KOPT-K1 (cell line): ENCODE measurements around the gene ADAMTSL5.
"Not testable (repeated sequence)": the region's sequence is repeated elsewhere in the genome, so short reads cannot be mapped to it uniquely, and the experiment has no call there.

ENCODE experiments used
- H3K27ac ChIP-seq: fragments of 200-600 bp; sonication (generic); 2 replicates; pipeline ENCODE4 v1.5.1; 2016; ENCODE audit warnings: antibody characterized with exemption, mild to moderate bottlenecking, low read depth, low read length; ENCODE audit not compliant: poor library complexity, severe bottlenecking
- H3K36me3 ChIP-seq: fragments of 200-600 bp; sonication (generic); 2 replicates; pipeline ENCODE4 v1.5.1; 2017; ENCODE audit warnings: antibody characterized with exemption, mild to moderate bottlenecking, low read length, moderate library complexity; ENCODE audit not compliant: insufficient read depth
- H3K9me3 ChIP-seq: fragments of 200-600 bp; sonication (generic); 2 replicates; pipeline ENCODE4 v1.5.1; 2017; ENCODE audit warnings: antibody characterized with exemption, low read length, mild to moderate bottlenecking; ENCODE audit not compliant: insufficient read depth, poor library complexity, severe bottlenecking

The ADAMTSL5 gene

DNA sequence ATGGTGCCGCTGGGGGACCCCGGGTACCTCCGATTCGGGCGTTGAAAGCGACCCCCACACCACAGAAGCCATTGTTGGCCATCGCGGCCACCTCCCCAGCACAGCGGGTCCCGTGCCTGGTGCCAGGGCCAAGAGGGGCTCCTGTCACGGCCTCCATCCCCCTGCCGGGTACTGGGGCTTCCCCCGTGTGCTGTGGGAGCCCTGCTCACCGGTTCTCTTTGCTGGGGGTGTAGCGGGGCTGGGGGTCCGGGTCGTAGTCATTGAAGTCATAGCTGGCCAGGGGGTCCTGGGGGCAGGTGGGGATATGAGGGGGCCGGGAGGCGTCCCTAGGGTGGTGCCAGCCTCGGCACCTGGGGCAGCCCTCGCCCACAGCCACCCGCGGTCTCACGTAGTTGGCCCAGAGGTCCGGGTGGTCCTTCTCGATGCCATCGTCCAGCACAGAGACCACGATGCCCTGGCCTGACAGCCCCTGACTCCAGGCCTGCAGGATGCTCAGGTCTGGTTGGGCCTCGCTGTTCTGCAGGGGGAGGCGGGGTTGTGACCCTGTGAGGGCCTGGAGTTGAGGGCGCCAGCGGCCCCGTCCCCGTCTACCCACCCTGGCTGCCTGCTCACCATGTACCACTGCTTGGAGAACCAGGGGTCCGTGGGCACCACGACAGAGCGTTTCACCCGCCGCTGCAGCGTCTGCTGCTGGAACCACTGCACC, 25.1 kb downstream of the ADAMTSL5 start:
- Histone ChIP-seq H3K27ac (peak overlapping the region; percentile 30), H3K9me3 (no peaks in the 10 kb centered on the region), H3K36me3 (no peaks in the 10 kb centered on the region)

DNA sequence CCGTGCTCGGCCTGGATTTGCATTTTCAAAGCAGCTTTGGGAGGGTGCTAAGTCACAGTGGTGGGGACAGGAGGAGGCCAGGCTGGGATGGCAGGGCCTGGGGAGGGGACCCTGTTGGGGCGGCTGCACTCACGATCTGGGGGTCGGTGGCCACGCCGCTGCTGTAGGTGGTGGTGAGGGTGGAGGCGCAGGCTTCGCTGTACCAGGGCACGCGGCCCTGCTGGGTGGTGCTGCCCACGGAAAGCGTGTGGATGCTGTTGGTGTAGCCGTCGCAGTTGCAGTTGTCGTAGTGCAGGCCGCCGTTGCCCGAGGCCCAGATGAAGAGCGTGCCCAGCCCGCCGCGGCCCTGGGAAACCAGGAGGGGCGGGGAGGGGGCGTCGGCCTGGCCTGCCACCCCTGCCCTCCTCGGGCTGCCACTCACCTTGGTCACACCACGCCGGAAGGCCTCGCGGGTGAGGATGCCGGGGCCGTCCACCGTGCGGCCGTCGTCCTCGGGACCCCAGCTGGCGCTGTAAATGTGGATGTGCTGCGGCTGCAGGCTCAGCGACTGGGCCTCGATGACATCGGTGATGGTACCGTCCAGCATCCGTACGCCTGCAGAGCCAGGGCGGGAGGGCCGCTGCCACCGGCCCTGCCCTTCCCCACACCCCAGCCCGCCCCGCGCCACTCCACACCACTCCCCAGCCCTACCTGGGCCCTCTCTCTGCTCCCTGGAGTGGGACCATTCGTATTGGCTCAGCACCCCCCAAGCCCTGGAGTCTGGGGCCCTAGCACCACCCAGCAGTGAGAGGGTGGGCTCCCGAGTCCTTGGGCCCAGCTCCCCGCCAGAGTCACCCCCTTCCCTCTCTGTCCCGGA, 25.9 kb downstream of the ADAMTSL5 start:
- no peaks in the 10 kb centered on the region for H3K9me3 ChIP-seq

DNA sequence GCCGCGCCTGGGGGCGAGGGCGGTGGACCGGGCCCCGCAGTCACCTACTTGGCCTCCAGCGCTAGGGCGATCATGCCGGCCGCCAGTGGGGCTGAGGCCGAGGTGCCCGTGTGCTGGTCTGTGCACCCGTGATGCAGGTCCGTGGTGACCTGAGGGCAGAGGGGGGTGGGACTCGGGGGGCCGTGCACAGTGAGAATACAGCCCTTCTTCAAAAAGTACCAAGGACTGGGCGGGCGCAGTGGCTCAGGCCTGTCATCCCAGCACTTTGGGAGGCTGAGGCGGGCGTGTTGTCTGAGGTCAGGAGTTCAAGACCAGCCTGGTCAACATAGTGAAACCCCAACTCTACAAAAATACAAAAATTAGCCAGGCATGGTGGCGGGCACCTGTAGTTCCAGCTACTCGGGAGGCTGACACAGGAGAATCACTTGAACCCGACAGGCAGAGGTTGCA, 28.8 kb downstream of the ADAMTSL5 start:
- Histone ChIP-seq H3K27ac (no peak overlapping the region), H3K36me3 (no peaks in the 10 kb centered on the region), H3K9me3 (no peaks in the 10 kb centered on the region)

More for the DNA sequence above, 25.9 kb downstream of the ADAMTSL5 start:
- Histone ChIP-seq H3K36me3 (no peaks in the 10 kb centered on the region), H3K27ac (no peak overlapping the region)

DNA sequence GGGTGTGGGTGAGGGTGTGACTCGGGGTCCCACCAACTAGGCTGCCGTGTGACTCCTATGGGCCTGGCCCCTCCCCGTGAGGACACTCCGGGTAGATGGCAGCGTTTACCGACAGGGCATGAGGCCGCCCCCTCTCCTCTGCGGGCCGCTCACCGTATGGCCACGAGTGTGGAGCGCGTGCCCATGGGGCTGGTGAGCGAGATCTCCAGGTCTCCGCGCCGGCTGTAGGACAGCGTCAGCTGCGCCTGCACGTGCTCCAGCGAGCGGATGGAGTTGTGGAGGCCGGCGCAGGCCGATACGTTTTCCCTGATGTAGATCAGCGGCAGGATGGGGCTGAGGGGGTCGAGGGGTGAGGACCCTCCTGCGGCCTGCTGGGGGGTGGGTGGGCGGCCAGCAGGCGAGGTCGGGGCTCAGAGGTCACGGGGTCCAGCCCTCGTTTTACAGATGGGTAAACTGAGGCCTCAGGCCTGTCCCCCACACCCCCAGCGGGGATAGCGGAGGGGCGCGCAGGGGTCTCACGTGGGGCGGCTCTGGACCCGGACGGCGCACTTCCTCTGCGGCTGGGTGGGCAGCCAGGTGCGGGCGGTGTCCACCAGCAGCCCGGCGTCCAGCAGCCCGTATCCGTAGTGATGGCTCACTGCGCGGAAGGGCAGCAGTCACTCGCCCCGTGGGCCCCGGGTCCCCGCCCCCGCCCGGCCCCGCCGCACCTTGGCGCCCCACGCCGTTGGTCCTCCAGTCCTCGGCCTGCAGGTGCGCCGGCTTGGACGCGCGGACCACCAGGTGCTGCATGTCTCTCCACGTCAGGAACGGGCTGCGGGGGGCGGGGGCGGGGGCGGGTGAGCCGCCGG, 29.5 kb downstream of the ADAMTSL5 start:
- Histone ChIP-seq H3K27ac (no peak overlapping the region), H3K9me3 (no peaks in the 10 kb centered on the region)

DNA sequence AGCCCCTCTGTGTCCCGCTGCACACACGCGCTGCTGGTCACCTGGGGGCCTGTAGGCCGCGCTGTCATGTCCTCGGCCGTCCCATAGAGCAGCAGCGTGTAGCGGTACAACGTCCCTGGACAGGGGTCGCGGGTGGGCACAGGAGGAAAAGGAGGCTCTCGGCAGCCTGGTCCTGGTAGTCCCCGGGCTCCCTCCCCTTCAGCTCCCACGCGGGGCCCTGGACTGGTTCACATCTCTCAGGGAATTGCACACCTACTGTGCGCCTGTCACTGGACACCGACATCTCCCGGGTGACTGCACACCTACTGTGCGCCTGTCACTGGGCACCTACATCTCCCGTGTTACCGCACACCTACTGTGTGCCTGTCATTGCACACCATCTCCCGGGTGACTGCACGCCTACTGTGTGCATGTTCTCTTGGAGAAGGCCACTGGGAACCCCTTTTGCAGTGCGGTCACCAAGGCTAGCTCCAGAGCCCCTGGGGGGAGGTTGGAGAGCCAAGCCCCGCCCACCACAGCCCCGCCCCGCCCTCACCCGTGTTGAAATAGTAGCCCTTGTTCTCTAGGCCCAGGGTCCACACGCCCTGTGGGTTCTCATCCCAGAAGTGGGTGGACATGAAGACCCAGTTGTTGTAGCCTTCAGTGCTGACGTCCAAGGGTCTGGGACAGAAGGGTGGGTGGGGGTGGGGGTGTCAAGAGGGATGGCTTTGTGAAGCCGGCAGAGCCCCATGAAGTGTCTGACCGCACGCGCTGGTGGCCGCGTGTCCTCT, 30.3 kb downstream of the ADAMTSL5 start:
- H3K36me3 ChIP-seq, result 0 out of 2 replicates have a peak, but pooled peaks cover under 1% of the 10 kb centered on the region
- no peak overlapping the region for H3K27ac ChIP-seq

More for the DNA sequence above, 29.5 kb downstream of the ADAMTSL5 start:
- no peaks in the 10 kb centered on the region for H3K36me3 ChIP-seq

DNA sequence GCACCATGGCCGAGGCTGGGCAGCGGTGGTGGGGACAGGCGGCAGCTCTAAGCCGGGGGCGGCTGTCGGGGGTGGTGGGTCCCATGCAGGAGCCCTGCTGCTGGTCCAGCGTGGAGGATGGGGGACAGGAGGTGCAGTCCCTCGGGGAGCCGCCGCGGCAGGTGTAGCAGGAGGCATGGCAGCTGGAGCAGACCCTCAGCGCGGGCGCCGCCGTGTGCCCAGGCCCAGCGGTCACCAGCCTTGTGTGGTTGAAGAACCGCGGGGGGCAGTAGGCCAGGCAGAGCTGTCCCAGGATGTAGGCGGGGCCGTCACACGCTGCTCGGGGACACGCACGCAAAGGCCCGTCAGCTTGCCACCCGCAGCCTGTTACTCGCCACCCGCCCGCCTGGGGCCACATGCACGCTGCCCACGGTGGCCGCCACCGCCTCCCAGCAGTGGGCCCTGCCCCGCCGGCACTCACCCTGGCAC, 30.9 kb downstream of the ADAMTSL5 start:
- Histone ChIP-seq H3K36me3 (peaks cover 6% of the 10 kb centered on the region; the same call in 1 of the 2 replicates), H3K27ac (no peak overlapping the region), H3K9me3 (no peaks in the 10 kb centered on the region)

More for the DNA sequence above, 30.3 kb downstream of the ADAMTSL5 start:
- no peaks in the 10 kb centered on the region for H3K9me3 ChIP-seq

DNA sequence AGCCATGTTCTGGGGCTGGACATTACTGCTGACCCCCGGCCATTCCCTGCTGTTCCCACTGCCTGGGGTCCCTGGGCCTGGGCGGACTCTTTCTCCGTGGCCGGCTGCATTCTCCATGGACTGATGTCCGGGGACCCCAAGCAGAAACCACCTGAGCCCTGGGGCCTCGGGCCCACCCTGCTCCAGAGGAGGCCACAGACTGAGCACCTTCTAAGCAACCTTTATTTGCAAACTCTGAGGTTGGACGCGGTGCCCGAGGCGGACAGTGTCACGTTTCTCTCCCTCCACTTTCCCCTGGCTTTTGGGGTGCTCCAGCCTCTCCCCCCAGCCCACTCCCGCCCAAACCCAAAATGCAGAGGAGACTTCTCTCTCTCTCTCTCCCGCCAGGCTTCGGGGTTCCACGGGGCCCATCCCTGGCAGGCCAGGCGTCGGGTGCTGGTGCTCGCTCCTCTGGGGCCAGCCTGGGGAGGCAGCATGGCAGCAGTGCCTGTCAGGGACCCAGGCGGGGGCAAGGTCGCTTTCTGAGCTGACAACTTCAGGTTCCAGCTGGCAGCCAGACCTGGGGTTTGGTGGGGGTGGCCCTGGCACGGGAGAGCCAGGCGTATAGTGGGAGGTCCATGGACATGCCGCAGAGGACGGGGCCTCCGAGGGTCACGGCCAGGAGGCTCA, 31.5 kb downstream of the ADAMTSL5 start:
- no peak overlapping the region for H3K27ac ChIP-seq
- H3K36me3 ChIP-seq, result peaks cover 8% of the 10 kb centered on the region; the same call in 1 of the 2 replicates
- H3K9me3 ChIP-seq, result no peaks in the 10 kb centered on the region

DNA sequence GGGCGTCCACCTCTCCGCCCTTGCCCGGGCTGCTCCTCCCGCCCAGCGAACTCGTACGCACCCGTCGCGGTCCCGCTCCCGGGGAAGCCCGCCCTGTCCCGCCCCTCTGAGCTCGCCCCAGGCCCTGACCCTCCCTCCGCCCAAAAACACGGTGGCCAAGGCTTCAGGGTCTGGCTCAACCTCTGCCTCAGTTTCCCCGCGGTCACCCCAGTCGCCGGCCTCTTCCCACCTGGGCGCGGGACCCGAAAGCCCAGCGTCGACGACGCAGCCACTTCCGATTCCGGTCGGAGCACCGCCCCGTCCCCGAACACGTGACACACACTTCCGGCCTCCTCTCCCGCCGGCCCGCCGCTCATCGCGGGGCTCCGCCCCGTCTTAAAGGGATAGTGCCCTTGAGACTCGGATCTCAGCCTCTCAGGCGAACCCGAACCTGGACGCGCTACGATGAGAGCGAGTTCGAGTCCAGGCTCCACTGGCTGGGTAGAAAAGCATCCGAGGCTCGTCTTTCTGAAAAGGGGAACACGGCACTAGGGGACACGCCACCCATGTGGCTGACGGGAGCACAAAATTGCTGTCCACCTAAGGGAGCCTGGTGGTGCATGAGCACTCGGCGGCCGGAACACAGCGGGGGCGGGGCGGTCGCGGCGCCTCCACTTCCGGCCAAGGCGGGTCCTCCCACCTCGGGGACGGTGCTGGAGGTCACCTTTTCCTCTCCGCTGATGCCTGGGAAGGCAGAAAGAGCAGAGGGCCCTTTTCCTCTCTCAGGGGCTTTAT, 33.7 kb downstream of the ADAMTSL5 start, which contains the start of gene C19orf25:
Gene C19orf25 (minus strand): TSS at position 282 of the 774 bp plus-strand sequence. CDS start 312 bp downstream, outside the sequence.
- peaks cover 26% of the 10 kb centered on the region; the same call in 1 of the 2 replicates for H3K36me3 ChIP-seq
- peak within 1 kb of the TSS; percentile 57 for H3K27ac ChIP-seq
- no peaks in the 10 kb centered on the region for H3K9me3 ChIP-seq

DNA sequence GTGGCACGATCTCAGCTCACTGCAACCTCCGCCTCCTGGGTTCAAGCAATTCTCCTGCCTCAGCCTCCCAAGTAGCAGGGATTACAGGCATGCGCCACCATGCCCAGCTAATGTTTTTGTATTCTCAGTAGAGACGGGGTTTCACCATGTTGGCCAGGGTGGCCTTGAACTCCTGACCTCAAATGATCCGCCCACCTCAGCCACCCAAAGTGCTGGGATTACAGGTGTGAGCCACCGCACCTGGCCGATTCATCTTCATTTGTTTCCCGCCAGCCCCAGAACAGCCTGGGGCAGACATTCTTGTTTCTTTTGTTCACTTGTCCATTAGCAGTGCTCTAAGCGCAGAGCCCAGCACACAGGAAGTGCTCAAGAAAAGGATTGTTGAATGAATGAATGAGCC, 35.8 kb downstream of the ADAMTSL5 start:
- not testable (repeated sequence) for H3K27ac ChIP-seq, H3K9me3 ChIP-seq
- peaks cover 26% of the 10 kb centered on the region; the same call in 1 of the 2 replicates for H3K36me3 ChIP-seq

DNA sequence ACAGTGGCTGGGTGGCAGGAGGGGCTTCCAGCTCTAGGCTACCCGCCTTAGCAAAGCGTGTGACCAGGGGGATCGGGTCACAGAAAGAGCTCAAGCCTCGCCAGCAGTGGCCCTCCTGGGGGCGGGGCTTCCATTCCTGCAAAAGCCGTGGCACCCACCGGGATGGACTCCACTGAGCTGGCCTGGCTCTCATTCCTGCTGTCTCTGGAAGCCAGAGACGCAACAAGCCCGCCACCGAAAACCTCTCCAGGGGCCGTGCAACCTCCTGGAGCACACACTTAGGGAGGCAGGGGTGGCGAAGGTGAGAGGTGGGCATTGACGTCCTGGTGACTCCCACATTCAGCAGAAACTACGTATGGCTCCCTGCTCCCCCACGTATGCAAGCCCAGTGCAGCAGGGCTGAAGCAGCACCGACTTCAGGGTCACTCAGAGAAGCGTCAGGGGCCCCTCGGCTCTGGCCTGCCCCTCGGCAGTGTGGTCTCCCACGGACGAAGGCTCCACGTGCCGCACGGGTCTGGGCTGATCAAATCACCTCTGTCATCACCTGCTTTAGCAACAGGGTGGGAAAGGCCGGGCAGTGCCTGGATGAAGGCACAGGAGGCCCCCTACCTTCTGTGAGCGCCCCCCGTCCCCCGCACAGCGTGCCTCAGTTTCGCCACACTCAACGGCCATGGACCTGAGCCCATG, 36.9 kb downstream of the ADAMTSL5 start:
- Histone ChIP-seq H3K36me3 (peaks cover 26% of the 10 kb centered on the region; the same call in 1 of the 2 replicates), H3K9me3 (no peaks in the 10 kb centered on the region), H3K27ac (no peak overlapping the region)

DNA sequence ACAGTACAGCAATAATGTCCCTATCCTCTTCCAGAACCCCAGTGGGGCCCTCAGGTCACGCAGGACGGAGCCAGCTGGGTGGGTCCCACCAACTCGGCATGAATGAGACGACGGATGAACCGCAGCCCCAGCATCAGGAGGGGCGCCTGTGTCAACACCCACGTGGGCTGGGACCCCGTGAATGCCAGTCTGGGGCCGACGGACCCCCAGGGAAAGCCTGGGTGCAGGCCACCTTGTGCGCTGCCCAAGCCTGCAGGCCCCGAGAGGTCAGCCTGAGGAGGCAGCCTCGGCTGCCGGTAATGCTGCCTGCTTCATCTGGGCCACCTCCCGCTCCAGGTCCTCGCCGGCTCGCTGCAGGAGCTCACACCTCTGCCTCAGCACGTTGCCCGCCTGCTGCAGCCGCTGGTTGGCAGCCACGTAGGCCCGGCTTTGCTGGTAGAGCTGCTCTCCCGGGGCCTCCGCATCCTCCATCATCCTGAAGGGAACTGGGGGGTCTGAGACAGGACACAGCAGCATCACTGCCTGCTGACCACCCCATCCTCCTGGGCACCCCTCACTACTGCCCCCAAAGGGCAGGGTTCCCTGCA, 38.0 kb downstream of the ADAMTSL5 start:
- peaks cover 26% of the 10 kb centered on the region; the same call in 1 of the 2 replicates for H3K36me3 ChIP-seq
- no peak overlapping the region for H3K27ac ChIP-seq
- H3K9me3 ChIP-seq, result no peaks in the 10 kb centered on the region
